Nephron (organoid): ENCODE measurements around the gene CPXM1.
A peak's percentile ranks its signal among the peaks of the same experiment; 100 is the strongest.

Experiments
- H3K27ac Mint-ChIP-seq, 3 experiments: 2 replicates each; pipeline ENCODE4 v1.8.0; 2020; ENCODE audit warnings: mixed read lengths in 3 of 3, mild to moderate bottlenecking in 2 of 3, moderate library complexity in 1 of 3
- H3K27me3 Mint-ChIP-seq: 2 replicates; pipeline ENCODE4 v1.8.0; 2021; ENCODE audit warnings: low read depth, mild to moderate bottlenecking, moderate library complexity, mixed read lengths
- H3K36me3 Mint-ChIP-seq: 2 replicates; pipeline ENCODE4 v1.8.0; 2020; ENCODE audit warnings: low read depth, mixed read lengths
- H3K4me1 Mint-ChIP-seq: 2 replicates; pipeline ENCODE4 v1.8.0; 2020; ENCODE audit warnings: mixed read lengths
- H3K4me3 Mint-ChIP-seq, 3 experiments: 2 replicates each; pipeline ENCODE4 v1.8.0; 2020; ENCODE audit warnings: mild to moderate bottlenecking in 3 of 3, mixed read lengths in 3 of 3, moderate library complexity in 2 of 3
- H3K9me3 Mint-ChIP-seq: 2 replicates; pipeline ENCODE4 v1.8.0; 2020; ENCODE audit warnings: mixed read lengths
- CTCF ChIP-seq, 3 experiments: fragments of 200-600 bp; sonication (generic); IDR thresholded peaks; one replicate each; pipeline ENCODE4 v1.5.0; 2021; ENCODE audit warnings: antibody characterized with exemption in 3 of 3; ENCODE audit not compliant: unreplicated experiment in 3 of 3

The CPXM1 gene

DNA sequence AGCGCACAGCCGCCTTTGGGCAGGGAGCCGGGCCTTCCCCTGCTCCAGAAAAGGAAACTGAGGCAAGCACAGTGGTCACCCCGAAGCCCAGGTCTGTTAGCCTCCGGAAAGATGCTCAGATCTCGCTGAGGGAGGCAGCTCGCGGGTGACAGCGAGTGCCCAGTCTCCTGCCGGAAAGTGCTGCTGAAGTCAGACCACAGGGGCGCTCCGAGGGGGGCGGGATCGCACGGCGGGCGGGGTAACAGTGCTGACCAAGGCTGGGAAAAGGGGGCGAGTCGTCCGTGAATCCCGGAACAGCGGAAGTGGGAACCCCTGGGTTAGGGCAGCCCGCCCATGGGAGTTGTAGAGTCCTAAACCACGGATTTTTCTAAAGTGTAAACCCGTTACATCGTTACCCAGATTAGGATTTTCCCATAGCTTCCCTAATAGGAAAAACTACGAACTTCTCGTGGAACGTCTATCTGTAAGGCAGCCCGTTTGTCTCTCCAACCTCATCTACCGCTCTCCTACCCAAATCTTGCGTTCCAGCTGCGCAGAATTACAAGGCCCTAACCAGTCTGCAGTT, 40.6 kb upstream of the CPXM1 start:
- Mint-ChIP-seq H3K36me3 (peaks cover 30% of the 10 kb centered on the region), H3K27me3 (no peaks in the 10 kb centered on the region)
- TF ChIP-seq CTCF (IDR thresholded peaks at IDR 0.05; ENCODE audit: unreplicated experiment in 3 of 3): no peak

DNA sequence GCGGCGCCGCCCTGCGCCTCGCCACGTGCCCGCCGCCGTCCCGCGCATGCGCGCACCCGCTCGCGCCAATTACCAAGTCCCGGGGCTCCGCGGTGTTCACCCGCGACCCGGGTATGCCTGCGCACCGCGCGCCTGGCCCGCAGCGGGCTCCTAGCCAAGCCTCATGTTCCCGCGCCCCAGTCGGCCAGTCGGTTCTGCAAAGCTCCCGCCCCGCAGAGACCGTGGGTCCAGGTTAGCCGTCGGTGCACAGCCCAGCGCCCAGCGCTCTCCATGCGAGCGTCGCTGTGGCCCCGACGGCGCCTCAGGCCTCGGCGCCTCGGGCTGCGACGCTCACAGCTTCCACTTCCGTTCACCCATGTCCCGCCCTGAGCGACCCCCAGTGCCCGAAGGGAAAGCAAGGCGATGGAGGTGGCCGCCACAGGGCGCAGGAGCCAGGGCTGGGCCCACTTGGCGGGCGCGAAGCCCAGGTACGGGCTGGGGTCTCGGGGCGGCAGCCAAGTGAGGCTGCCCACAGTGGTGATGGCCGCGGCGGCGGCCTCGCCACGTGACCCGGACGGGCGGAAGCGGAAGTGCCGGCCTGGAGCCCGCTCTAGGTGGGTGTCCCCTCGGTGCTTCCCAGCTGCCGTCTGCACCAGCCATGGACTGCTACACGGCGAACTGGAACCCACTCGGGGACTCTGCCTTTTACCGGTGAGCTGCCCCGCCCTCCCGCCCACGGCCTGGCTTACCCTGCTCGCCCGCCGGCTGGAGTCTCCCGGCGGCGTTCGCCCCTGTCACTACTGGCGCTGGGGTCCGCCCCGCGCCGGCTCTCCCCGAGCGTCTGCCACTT, 39.9 kb upstream of the CPXM1 start, which contains the start of the genes PCED1A and VPS16:
TSS of gene PCED1A (minus strand) at position 518 of the 829 bp plus-strand sequence. CDS start 743 bp downstream, outside the sequence.
TSS of gene VPS16 (plus strand) at position 608 of the 829 bp plus-strand sequence. CDS start at position 638, 30 bp downstream.
- H3K9me3 Mint-ChIP-seq: no peaks in the 10 kb centered on the region
- peak within 1 kb of the TSS; percentile 86 to 97 (median 96) for H3K4me3 Mint-ChIP-seq
- no peaks in the 10 kb centered on the region for H3K27me3 Mint-ChIP-seq
- H3K4me1 Mint-ChIP-seq: peaks cover 12% of the 10 kb centered on the region
- peaks cover 30% of the 10 kb centered on the region for H3K36me3 Mint-ChIP-seq
- H3K27ac Mint-ChIP-seq: peak within 1 kb of the TSS; percentile 88 to 97 (median 95)
- TF ChIP-seq CTCF (IDR thresholded peaks at IDR 0.05; ENCODE audit: unreplicated experiment in 3 of 3): no peak

More for the DNA sequence above, 40.6 kb upstream of the CPXM1 start:
- H3K4me1 Mint-ChIP-seq: peaks cover 12% of the 10 kb centered on the region
- peak overlapping the region; percentile 88 to 95 (median 94) for H3K27ac Mint-ChIP-seq
- H3K4me3 Mint-ChIP-seq: peak overlapping the region; percentile 85 to 97 (median 91)
- no peaks in the 10 kb centered on the region for H3K9me3 Mint-ChIP-seq

GRCh38 chr20:2839732-2840137, 39.3 kb upstream of the CPXM1 start:
- H3K9me3 Mint-ChIP-seq: no peaks in the 10 kb centered on the region
- peak overlapping the region; percentile 71 to 97 (median 83) for H3K27ac Mint-ChIP-seq
- no peaks in the 10 kb centered on the region for H3K27me3 Mint-ChIP-seq
- H3K4me1 Mint-ChIP-seq: peaks cover 12% of the 10 kb centered on the region
- no peak for TF ChIP-seq CTCF (IDR thresholded peaks at IDR 0.05; ENCODE audit: unreplicated experiment in 3 of 3)
- peaks cover 36% of the 10 kb centered on the region for H3K36me3 Mint-ChIP-seq
- H3K4me3 Mint-ChIP-seq: peak overlapping the region; percentile 86 to 97 (median 96)

- Mint-ChIP-seq H3K9me3 (no peaks in the 10 kb centered on the region), H3K36me3 (peaks cover 42% of the 10 kb centered on the region), H3K27ac (peak overlapping the region; percentile 71 to 97 (median 83)), H3K4me3 (peak overlapping the region; percentile 86 to 97 (median 96)), H3K4me1 (peaks cover 12% of the 10 kb centered on the region), H3K27me3 (no peaks in the 10 kb centered on the region)
- no peak for TF ChIP-seq CTCF (IDR thresholded peaks at IDR 0.05; ENCODE audit: unreplicated experiment in 3 of 3)
Observed at GRCh38 chr20:2838847-2839671, 38.6 kb upstream of the CPXM1 start.

DNA sequence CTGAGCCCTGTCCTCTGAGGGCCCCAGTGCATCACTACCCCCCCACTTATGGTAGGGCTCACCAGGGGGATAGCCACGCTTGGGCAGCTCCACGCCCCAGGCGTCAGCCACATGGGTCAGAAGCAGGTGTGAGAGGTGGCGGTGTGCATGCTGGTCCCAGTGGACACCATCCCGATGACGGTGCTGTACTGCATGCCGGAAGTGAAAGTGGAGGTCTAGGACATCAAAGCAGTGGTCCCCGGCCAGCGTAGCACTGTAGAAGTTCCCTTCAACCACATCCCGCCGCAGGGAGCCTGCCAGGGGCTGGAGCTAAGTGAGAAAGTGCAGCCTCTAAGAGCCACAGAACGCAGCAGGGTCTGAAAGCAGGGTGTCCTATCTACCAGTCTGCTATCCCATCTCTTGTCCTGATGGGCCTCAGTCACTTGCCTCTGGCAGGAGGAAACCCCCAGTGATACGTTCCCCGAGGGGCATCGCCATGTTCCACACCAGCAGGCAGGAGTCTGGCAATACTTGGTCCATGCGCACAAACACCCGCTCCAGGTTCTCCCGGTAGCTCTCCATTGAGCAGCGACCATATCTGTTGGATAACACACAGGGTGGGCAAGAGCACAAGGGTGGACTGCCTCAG, 37.9 kb upstream of the CPXM1 start:
- H3K27ac Mint-ChIP-seq: no peak overlapping the region
- H3K27me3 Mint-ChIP-seq: no peaks in the 10 kb centered on the region
- TF ChIP-seq CTCF (IDR thresholded peaks at IDR 0.05; ENCODE audit: unreplicated experiment in 3 of 3): no peak
- H3K4me3 Mint-ChIP-seq: peak overlapping the region; percentile 70 to 96 (median 77)
- peaks cover 46% of the 10 kb centered on the region for H3K36me3 Mint-ChIP-seq
- H3K9me3 Mint-ChIP-seq: no peaks in the 10 kb centered on the region
- peaks cover 12% of the 10 kb centered on the region for H3K4me1 Mint-ChIP-seq
